GM19025 (cell line): Measurements from ENCODE around the gene DNAJC15.

Source experiments
- ATAC-seq: cut with Tn5 transposase; IDR thresholded peaks from one replicate; pipeline ENCODE4 v1.9.1; 2021; ENCODE audit warnings: mild to moderate bottlenecking, low read depth, moderate library complexity; ENCODE audit not compliant: unreplicated experiment

The DNAJC15 gene

DNA sequence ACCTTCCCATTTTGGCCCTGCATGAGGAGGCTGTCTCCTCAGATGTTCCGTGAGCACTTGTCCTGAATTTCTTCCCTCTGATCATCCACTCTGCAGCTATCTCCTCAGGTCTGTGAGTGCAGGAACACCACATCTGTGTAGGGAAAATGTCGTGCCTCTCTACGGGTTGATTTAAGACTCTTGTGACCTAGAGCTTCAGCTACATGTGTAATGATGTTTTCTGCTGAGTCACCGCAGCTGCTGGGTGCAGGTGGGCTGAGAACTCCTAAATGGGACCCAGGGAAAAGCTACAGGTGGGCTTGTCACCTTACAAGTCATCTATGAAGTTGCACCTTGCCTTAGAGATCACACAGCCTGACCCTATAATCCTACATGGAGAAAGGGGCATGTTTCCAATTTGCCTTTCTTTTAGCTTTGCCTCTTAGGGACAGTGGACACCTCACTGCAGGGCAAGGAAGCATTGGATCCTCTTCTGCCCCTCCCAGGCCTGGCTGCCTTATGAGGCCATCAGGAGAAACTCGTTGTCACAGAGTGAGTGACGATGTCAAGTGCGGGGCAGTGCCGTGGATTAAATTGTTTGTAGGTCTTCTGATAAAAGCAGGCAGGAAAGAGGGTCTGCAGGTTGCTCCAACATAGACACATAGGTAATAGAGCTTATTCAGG, 122.3 kb downstream of the DNAJC15 start:
- no peak for ATAC-seq

DNA sequence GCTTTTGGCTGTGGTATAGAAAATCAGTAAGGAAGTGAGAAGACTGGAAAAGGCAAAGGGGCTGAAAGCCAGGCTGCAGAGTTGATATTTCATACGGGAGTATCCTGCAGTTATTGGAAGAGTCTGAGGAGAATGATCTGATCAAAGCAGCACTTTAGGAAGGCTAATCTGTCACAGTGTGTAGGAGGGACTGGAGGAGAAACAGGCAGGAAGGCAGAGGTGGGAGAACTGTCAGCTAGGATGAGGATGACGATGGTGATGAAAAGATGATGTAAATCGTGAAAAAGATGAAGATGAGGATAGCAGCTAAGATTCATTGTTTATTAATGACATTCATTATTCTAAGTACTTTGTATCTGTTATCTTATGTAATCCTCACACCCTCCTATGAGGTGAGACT, 123.0 kb downstream of the DNAJC15 start:
- ATAC-seq, result no peak

DNA sequence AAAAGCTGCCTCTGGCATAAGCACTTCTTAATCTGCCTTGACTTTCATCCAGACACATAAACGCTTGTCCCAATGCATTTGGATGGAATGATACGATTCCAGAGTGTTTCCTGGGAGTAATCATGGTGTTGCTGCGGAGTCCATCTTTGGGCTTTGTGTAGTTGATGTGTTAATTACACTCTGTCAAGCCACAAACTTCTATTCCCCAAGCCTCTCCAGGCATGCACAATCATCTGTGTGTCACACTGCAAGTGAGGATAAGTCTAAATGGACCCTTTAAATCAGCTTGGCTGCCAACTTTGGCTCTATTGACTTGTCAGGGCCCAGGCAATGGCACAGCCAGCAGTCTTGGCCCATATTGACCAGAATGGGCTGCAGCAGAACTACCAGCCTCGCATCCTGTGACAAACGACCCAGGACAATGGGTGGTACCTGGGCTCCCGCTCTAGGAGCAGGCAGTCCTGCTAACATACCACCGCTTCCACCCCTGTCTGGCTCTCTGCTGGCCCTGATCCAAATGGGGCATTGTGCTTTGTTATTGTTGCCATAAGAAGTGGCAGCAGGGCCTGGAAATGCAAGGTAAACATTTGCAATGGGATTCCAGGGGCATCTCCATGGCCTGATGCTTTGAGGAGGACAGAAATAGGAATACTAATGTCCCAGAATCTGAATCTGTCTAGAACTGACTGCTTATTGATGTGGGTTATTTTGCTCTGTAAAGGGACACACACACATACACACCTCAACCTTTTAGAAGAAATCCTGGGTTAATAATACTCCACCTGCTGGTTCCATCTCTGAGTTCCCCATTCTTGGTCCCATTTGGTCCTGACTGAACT, 127.2 kb downstream of the DNAJC15 start:
- ATAC-seq, result no peak

DNA sequence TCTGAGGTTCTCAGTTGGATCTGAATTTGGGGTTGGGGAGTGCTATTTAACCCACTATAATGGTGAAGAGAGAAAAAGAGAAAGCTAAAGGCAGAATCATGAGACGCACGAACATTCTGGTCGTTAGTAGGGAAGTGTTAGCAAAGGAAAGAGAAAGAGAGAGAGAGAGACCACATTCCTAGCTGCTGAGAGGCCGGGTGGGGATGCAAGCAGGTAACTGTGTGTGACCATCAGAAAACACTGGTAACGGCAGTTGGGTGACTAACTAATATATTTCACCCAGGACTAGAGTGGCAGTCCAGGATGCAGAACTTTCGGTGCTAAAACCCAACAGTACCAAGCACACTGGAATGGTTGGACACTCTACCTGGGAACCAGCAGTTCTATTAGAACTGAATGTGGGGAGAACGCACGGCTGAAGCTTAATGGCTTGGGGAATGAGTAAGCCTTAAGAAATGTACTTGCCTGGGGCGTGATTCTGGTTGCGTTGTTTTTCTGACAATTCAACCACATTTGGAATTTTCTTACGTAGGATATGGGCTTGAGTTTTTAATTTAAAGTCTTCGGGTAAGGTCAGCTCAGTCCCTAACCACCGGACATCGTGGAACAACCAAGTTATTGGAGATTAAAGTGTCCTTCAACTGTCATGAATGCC, 130.2 kb downstream of the DNAJC15 start:
- ATAC-seq, result no peak

DNA sequence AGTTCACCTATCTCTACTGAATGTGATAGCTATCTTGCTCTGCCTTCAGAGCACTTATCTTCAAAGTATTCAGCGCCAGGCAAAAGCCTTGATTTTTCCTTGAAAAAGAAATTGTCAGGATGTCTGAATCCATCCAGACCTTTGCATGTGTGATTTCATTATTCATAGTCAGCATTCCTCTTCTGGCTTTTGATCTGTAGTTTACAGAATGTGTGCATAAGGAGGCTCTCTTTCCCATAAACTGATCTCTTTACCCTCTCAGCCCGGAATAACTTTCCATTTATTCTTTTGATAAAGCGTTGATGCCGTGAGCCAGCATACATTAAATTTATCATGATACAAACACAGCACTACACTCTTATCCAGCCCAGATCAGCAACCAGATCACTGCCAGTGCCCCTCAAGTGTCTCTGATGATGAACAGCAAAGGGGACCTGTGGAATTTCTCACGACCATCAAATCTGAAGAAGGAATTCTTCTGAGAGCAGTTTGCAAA, 130.8 kb downstream of the DNAJC15 start:
- no peak for ATAC-seq

DNA sequence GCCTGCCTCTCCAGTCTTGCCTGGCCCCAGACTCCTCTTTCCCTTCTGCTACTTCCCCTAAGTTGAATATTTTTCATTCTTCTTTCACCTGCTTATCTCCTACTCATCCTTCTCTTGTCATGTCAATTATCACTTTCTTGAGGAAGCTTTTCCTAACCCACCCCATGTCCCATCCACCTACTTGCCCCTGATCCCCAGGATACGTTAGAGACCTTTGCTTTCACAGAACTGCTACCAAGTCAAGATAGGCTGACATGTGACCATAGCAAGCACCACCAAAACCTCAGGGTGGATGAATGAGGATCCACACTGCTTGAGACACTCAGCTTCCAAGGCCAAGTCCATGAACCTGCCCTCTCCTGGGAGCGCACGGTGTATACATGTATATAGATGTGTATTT, 131.5 kb downstream of the DNAJC15 start:
- no peak for ATAC-seq

DNA sequence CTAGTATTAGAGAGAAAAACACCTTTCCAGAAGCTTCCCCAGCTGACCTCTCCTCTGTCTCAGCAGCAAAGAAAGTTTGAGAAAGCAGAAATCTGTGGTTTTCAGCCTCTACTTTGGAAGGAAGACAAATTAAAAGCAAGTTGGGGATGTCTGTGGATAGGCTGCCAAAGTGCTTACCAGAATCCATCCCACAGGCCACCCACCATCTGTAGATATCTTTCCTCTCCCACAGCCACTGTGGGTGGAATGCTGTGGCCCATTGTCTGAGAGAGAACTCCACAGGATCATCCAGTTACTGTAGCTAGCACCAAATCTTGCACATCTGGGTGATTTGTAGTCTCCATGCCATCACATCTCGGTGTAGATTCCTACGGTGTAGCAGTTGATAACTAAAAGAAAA, 133.5 kb downstream of the DNAJC15 start:
- no peak for ATAC-seq

DNA sequence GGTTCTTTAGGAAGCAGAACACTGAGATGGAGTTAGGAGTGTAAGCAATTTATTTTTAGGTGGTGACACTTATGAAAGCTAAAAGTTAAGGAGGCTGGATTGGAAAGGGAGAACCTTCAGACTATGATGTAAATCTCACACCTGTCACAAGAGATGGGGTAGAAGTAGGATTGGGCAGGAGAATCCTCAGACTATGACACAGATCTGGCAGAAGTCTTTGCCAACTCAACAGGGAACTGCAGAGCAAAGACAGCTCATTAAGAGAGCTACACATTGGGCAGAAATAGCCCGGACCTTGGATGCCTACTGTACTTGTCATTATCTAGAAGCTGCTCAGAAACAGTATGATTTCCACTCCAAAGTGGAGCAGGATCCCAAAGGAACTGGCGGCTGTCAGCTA, 134.4 kb downstream of the DNAJC15 start:
- ATAC-seq, result no peak

DNA sequence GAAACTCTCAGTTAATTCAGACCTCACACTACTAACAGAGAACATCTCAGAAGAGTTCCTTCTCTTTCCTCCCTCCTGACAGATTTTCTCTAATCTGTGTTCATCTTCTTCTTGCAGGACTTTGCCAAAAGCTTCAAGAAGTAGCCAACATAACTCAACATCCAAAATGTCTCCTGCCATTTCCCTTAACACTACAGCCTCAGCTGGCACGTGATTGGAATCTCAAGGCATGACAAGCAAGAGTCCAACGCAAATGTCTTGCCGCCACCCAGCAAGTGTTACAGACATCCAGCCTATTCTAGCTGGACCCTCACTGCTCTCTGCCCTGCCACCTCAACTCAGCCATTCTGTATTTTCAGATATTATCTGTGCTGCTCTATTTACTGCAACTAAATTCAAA, 135.1 kb downstream of the DNAJC15 start:
- ATAC-seq, result no peak

DNA sequence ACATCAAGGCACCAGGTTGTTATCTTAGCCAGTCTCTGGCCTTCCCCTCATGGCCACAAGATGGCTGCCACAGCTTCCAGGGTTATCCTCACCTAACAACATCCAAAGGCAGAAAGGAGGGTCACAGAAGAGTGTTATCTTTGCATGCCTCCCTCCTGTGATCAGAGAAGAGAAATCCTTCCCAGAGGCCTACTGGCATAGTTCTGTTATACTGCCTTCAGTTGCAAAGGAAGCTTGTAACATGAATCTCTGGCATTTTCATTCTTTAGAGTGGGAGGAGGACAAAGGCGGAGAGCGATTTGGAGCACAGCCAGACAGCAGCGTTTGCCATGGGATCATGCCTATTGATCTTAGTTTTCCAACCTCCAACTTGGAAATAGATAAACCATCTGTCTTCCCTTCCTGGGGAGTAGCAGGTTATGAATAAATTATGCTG, 135.7 kb downstream of the DNAJC15 start:
- ATAC-seq, result no peak
